Trophoblast cell (in vitro differentiated cells and primary cell): ENCODE data around the gene CD300LG.

ENCODE experiments used
- DNase-seq, 2 donors: peaks; one replicate each; pipeline ENCODE4 v3.0.0-alpha.2; 2016
- H2AFZ ChIP-seq: 2 replicates; pipeline ENCODE4 v1.6.1; 2013; ENCODE audit warnings: low read length, moderate library complexity, mild to moderate bottlenecking; ENCODE audit not compliant: insufficient read depth, poor library complexity
- H2AK5ac ChIP-seq: 2 replicates; pipeline ENCODE4 v1.6.1; 2013; ENCODE audit warnings: mild to moderate bottlenecking, low read length
- H2BK120ac ChIP-seq: 2 replicates; pipeline ENCODE4 v1.6.1; 2013; ENCODE audit warnings: low read length, mild to moderate bottlenecking, moderate library complexity; ENCODE audit not compliant: insufficient read depth, poor library complexity
- H2BK12ac ChIP-seq: 2 replicates; pipeline ENCODE4 v1.6.1; 2013; ENCODE audit warnings: mild to moderate bottlenecking, low read length, moderate library complexity
- H2BK5ac ChIP-seq: 2 replicates; pipeline ENCODE4 v1.6.1; 2013; ENCODE audit warnings: low read length, low read depth, moderate library complexity, mild to moderate bottlenecking; ENCODE audit not compliant: poor library complexity
- H3K14ac ChIP-seq: 2 replicates; pipeline ENCODE4 v1.6.1; 2013; ENCODE audit warnings: mild to moderate bottlenecking, low read length
- H3K18ac ChIP-seq: 2 replicates; pipeline ENCODE4 v1.6.1; 2013; ENCODE audit warnings: mild to moderate bottlenecking, low read length
- H3K23ac ChIP-seq: 2 replicates; pipeline ENCODE4 v1.6.1; 2013; ENCODE audit warnings: low read length
- H3K27ac ChIP-seq: 2 replicates; pipeline ENCODE4 v1.5.1; 2013; ENCODE audit warnings: low read depth, mild to moderate bottlenecking, inconsistent platforms, low read length, moderate library complexity
- H3K27me3 ChIP-seq: 2 replicates; pipeline ENCODE4 v1.6.1; 2013; ENCODE audit warnings: inconsistent platforms, mild to moderate bottlenecking, low read length, moderate library complexity; ENCODE audit not compliant: insufficient read depth
- H3K36me3 ChIP-seq, 2 experiments: 1 replicate in 1 of 2; 2 replicates in 1 of 2; pipeline ENCODE4 v1.6.1; 2013; ENCODE audit warnings: low read length in 2 of 2, mild to moderate bottlenecking in 2 of 2, moderate library complexity in 1 of 2; ENCODE audit not compliant: insufficient read depth in 2 of 2, control insufficient read depth in 1 of 2
- H3K4ac ChIP-seq: 2 replicates; pipeline ENCODE4 v1.6.1; 2013; ENCODE audit warnings: low read depth, mild to moderate bottlenecking, low read length, moderate library complexity
- H3K4me1 ChIP-seq, 2 experiments: 1 replicate in 1 of 2; 2 replicates in 1 of 2; pipeline ENCODE4 v1.6.1; 2013; ENCODE audit warnings: low read length in 2 of 2, mild to moderate bottlenecking in 2 of 2, moderate library complexity in 1 of 2; ENCODE audit not compliant: insufficient read depth in 2 of 2, control insufficient read depth in 1 of 2
- H3K4me2 ChIP-seq: 2 replicates; pipeline ENCODE4 v1.6.1; 2013; ENCODE audit warnings: inconsistent platforms, mild to moderate bottlenecking, low read length, moderate library complexity
- H3K4me3 ChIP-seq: 2 replicates; pipeline ENCODE4 v1.5.1; 2013; ENCODE audit warnings: mild to moderate bottlenecking, low read depth, low read length, inconsistent platforms
- H3K79me1 ChIP-seq: one replicate; pipeline ENCODE4 v1.6.1; 2013; ENCODE audit warnings: low read length
- H3K79me2 ChIP-seq: 2 replicates; pipeline ENCODE4 v1.6.1; 2013; ENCODE audit warnings: low read length, mild to moderate bottlenecking; ENCODE audit not compliant: control insufficient read depth, insufficient read depth, poor library complexity
- H3K9ac ChIP-seq: 2 replicates; pipeline ENCODE4 v1.6.1; 2013; ENCODE audit warnings: mild to moderate bottlenecking, low read length
- H3K9me3 ChIP-seq: 2 replicates; pipeline ENCODE4 v1.6.1; 2013; ENCODE audit warnings: low read depth, mild to moderate bottlenecking, control low read depth, inconsistent platforms, low read length; ENCODE audit not compliant: insufficient read depth
- H4K12ac ChIP-seq: 2 replicates; pipeline ENCODE4 v1.6.1; 2013; ENCODE audit warnings: low read depth, mild to moderate bottlenecking, low read length, moderate library complexity
- H4K8ac ChIP-seq: 2 replicates; pipeline ENCODE4 v1.6.1; 2013; ENCODE audit warnings: low read depth, mild to moderate bottlenecking, low read length, moderate library complexity
- H4K91ac ChIP-seq: one replicate; pipeline ENCODE4 v1.6.1; 2013; ENCODE audit warnings: low read depth, mild to moderate bottlenecking, low read length, moderate library complexity
- WGBS: extraction: QIAGEN DNeasy Blood & Tissue Kit; methylation state at CpG from one replicate; pipeline ENCODE4 v1.1.7; 2013; ENCODE audit warnings: missing lambda C conversion rate; ENCODE audit not compliant: insufficient read length, insufficient coverage; ENCODE audit errors: extremely low coverage; 5-methylcytosine and 5-hydroxymethylcytosine counted together

The CD300LG gene

DNA sequence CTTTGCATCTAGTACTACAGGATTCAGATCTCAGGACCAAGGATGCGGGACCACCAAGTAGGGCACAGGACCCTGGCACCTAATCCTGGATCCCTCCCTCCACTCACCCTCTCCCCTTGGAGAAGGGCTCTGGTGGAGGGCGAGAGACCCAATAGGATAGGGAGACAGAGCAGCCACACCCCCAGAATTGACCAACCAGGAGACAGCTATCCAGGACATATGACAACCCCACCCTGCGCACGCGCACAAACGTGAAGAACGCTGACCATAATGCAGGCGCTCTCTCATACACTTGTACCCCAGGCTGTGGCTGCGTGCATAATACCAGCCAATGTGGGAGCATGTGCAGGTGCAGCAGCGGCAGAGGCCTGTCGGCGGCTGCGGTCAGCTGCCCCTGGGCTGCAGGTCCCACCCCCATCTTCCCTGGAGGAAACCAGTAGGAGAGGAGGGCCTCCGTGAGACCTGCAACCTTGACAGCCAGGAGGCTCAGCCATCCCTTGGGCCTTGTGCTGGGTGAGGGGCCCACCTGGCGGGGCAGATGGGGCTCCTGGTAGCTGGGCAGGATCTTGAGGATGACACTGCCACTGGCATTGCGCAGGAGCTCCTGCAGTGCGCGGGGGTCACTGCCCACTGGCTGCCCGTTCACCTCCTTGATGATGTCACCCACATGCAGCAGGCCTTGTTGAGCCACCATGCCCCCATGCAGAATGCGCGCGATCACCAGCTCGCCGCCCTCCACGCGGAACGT is 35.0 kb downstream of the CD300LG start:
- Histone ChIP-seq H3K4me1 (peaks cover 3% of the 10 kb centered on the region in 2 experiments), H3K79me1 (no peaks in the 10 kb centered on the region), H3K27ac (no peak overlapping the region), H3K79me2 (no peaks in the 10 kb centered on the region), H3K4me2 (no peak overlapping the region), H3K9ac (no peak overlapping the region), H4K12ac (no peak overlapping the region), H3K4ac (no peak overlapping the region), H3K9me3 (no peaks in the 10 kb centered on the region), H2AFZ (no peak overlapping the region), H4K91ac (no peak overlapping the region), H2BK12ac (no peak overlapping the region), H2BK5ac (no peak overlapping the region), H2AK5ac (no peak overlapping the region), H3K27me3 (no peaks in the 10 kb centered on the region), H3K36me3 (no peaks in the 10 kb centered on the region), H3K23ac (no peak overlapping the region), H2BK120ac (no peak overlapping the region), H3K18ac (no peak overlapping the region), H4K8ac (no peak overlapping the region), H3K4me3 (no peak overlapping the region), H3K14ac (no peak overlapping the region)
- WGBS, result no CpG with 5 or more reads among the region's 27 CpGs
- DNase-seq, result peak in 1 of 2 donors; percentile 47

DNA sequence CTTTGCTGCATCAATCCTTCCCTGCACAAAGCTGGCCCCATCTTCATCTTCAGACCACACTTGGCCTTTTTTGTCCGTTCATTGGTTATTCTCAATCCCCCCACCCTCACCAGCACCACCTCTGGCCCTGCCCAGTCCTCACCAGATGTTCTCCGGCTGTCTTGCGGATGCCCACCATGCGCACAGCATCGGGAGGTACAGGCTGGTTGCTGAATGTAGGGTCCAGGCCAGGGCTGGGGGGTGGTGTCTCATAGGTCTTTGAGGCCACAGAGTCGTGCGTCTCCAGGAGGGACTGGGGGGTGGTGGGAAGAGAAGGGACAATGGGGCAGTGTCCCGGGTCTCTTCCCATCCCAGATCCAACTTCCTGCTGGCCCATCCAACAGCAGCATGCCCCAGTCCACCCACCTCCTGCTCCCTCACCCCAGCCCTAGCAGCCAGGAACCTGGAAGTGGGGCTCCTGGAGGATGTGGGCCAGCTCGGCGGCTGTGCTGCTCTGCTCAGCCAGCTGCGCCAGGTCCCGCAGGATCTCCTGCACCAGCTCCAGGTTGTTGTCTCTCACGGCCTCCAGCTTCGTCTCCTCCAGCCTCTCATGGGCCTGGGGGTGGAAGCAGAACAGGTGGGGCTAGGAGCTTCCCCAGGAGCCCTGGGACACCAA is 35.9 kb downstream of the CD300LG start:
- no peak overlapping the region for H3K14ac ChIP-seq
- H2AK5ac ChIP-seq, result no peak overlapping the region
- H3K9me3 ChIP-seq, result no peaks in the 10 kb centered on the region
- H2BK5ac ChIP-seq, result no peak overlapping the region
- H3K4ac ChIP-seq, result no peak overlapping the region
- H3K23ac ChIP-seq, result no peak overlapping the region
- H2BK120ac ChIP-seq, result no peak overlapping the region
- no peaks in the 10 kb centered on the region for H3K79me2 ChIP-seq
- no peak overlapping the region for H4K12ac ChIP-seq
- H3K27ac ChIP-seq, result no peak overlapping the region
- no peak overlapping the region for H3K4me2 ChIP-seq
- H4K91ac ChIP-seq, result no peak overlapping the region
- no peak overlapping the region for H3K18ac ChIP-seq
- no CpG with 5 or more reads among the region's 14 CpGs for WGBS
- H3K9ac ChIP-seq, result no peak overlapping the region
- no peak overlapping the region for H2AFZ ChIP-seq
- no peak overlapping the region for H2BK12ac ChIP-seq
- H3K4me3 ChIP-seq, result no peak overlapping the region
- DNase-seq, result no peak
- peaks cover 3% of the 10 kb centered on the region in 2 experiments for H3K4me1 ChIP-seq
- H3K79me1 ChIP-seq, result no peaks in the 10 kb centered on the region
- H3K36me3 ChIP-seq, result no peaks in the 10 kb centered on the region
- H4K8ac ChIP-seq, result no peak overlapping the region
- H3K27me3 ChIP-seq, result no peaks in the 10 kb centered on the region

DNA sequence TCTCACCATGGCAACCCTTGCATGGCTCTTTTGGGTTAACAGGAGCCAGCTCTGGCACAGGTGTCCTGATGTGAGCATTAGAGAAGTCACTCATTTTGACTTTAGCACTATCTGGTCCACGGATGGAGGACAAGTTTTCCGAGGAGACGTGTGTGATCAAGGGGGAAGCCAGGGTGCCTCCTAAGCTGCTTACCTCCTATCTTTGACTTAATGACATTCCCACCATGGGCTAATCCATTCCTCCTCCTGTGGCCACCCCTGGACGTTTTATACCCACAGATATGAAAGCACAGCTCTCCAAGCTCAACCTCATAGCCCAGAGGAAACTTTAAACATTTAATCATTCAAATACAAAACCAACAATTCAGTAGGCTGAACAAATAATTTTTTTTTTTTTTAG is 41.6 kb downstream of the CD300LG start:
- H4K12ac ChIP-seq, result no peak overlapping the region
- DNase-seq, result no peak
- WGBS, result no CpG with 5 or more reads among the region's 4 CpGs

DNA sequence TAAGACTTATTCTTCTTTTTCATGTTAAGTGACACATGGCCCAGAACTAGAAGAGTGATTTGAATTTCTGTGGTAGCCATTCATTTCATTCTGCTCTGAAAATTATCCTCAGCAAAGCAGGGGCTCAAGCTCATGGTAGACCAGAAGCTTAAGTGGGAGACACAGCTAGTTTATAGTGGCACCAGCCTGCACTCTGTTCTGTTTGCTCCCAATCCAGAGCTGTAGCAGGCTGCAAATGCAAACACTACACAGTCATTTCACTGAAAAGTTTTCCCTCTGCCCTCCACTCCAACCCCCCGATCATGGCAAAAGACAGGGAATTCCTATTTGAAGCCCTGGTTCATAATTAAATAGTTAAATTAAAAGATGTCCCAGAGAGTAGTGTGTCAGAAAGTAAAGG is 43.3 kb downstream of the CD300LG start:
- no peak overlapping the region for H4K12ac ChIP-seq
- H3K9me3 ChIP-seq, result no peaks in the 10 kb centered on the region
- H4K91ac ChIP-seq, result no peak overlapping the region
- H3K27ac ChIP-seq, result no peak overlapping the region
- H3K4me2 ChIP-seq, result no peak overlapping the region
- no peak overlapping the region for H3K4me3 ChIP-seq
- DNase-seq, result no peak
- H3K4me1 ChIP-seq, result no peaks in the 10 kb centered on the region
- no peaks in the 10 kb centered on the region for H3K79me1 ChIP-seq
- H2BK120ac ChIP-seq, result no peak overlapping the region
- no peak overlapping the region for H3K9ac ChIP-seq
- H2AK5ac ChIP-seq, result no peak overlapping the region
- no peak overlapping the region for H2BK5ac ChIP-seq
- WGBS, result no CpG with 5 or more reads among the region's 1 CpG
- no peaks in the 10 kb centered on the region for H3K27me3 ChIP-seq
- no peak overlapping the region for H3K23ac ChIP-seq
- no peak overlapping the region for H2AFZ ChIP-seq
- no peak overlapping the region for H3K14ac ChIP-seq
- no peaks in the 10 kb centered on the region for H3K79me2 ChIP-seq
- no peaks in the 10 kb centered on the region for H3K36me3 ChIP-seq
- H3K18ac ChIP-seq, result no peak overlapping the region
- H3K4ac ChIP-seq, result no peak overlapping the region
- H4K8ac ChIP-seq, result no peak overlapping the region
- no peak overlapping the region for H2BK12ac ChIP-seq

More for the DNA sequence above, 41.6 kb downstream of the CD300LG start:
- no peak overlapping the region for H3K18ac ChIP-seq
- no peak overlapping the region for H4K8ac ChIP-seq
- no peak overlapping the region for H3K9ac ChIP-seq
- no peak overlapping the region for H2AK5ac ChIP-seq
- no peak overlapping the region for H3K27ac ChIP-seq
- H3K4me2 ChIP-seq, result no peak overlapping the region
- no peak overlapping the region for H4K91ac ChIP-seq
- H2BK120ac ChIP-seq, result no peak overlapping the region
- no peak overlapping the region for H2BK12ac ChIP-seq
- no peaks in the 10 kb centered on the region for H3K79me2 ChIP-seq
- H3K4ac ChIP-seq, result no peak overlapping the region
- no peak overlapping the region for H3K4me3 ChIP-seq
- no peaks in the 10 kb centered on the region for H3K4me1 ChIP-seq
- no peaks in the 10 kb centered on the region for H3K27me3 ChIP-seq
- H2AFZ ChIP-seq, result no peak overlapping the region
- H3K14ac ChIP-seq, result no peak overlapping the region
- H3K23ac ChIP-seq, result no peak overlapping the region
- no peaks in the 10 kb centered on the region for H3K79me1 ChIP-seq
- no peaks in the 10 kb centered on the region for H3K36me3 ChIP-seq
- no peak overlapping the region for H2BK5ac ChIP-seq
- H3K9me3 ChIP-seq, result no peaks in the 10 kb centered on the region
